HG02571 (cell line): ENCODE data around the gene CPO.

Experiments used
- ATAC-seq: cut with Tn5 transposase; IDR thresholded peaks from one replicate; pipeline ENCODE4 v1.9.1; 2021; ENCODE audit warnings: mild to moderate bottlenecking, moderate library complexity; ENCODE audit not compliant: unreplicated experiment

Gene CPO

DNA sequence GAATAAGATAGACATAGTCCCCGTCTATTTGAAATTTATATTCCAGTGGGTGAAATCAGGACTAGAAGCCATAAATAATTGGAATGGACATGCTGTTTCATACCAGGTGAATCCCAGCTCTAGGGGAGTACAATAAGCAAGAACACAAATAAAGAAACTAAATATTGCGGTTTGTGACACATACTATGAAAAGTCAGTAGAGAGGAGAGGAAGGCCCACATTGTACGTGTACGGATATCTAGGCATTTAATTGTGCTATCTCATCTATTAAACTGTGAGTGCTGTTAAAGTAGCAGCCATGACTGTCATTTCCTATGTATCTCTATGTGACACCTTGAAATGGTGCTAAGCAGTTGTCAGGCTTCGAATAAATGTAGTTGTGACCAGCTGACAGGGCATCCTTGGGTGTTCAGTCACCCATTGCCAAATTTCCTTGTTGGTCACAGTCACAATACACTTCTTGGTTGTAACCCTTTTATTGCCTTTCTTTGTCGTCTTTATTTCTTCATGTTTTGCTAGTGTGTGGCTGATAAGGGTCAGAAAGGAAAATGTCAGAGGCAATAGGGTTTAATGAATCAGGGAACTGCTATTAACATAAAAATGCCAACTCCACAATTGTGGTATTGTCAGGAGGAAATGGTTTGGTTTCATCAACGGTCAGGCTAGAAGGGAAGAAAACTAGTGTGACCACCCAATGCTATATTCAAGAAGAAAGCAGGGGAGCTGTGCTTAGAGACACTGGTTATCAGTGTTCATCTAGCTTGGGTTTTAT, 31.5 kb downstream of the CPO start:
- ATAC-seq = no peak

GRCh38 chr2:206971805-206972204, 32.5 kb downstream of the CPO start:
- ATAC-seq = no peak

DNA sequence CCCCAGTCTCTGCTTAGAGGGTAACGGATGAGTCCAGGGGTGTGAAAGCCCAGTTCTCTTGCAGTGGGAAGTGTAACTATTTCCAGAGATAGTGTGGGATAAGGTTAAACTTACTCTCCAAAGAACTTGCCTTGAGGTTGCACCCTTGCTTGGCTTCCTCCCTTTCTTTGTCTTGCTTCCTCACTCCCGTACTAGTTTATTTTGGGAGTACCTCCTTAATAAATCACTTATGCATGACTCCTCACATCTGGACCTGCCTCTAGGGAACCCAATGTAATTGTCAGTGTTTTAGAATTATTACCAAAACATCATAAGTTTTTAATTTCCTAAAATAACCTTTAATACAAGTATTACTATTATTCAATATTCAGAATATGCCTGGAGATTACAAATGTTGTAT, 35.2 kb downstream of the CPO start:
- no peak for ATAC-seq

- no peak for ATAC-seq
These were observed 39.4 kb downstream of the CPO start for GRCh38 chr2:206978746-206979145.

DNA sequence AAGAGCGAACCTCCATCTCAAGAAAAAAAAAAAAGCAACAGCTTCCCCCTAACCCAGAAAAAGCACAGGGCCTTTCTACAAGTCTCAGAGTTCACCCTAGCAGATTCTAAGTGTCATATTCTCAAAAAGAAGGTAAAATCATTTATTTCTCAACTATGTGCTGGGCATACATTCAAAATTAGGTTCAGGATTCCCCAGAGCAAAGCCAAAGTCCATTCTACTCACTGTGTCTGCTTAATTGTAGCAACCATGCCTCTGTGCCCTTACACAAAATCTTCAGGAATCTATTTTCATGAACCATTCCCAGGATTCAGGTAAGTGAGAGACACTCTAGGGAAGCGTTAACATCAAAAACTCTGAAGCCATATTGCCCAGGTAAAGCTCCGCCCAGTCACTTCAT, 40.0 kb downstream of the CPO start:
- ATAC-seq = no peak

GRCh38 chr2:206979922-206980321, 40.6 kb downstream of the CPO start:
- ATAC-seq = no peak

GRCh38 chr2:206980413-206980812, 41.1 kb downstream of the CPO start:
- no peak for ATAC-seq

DNA sequence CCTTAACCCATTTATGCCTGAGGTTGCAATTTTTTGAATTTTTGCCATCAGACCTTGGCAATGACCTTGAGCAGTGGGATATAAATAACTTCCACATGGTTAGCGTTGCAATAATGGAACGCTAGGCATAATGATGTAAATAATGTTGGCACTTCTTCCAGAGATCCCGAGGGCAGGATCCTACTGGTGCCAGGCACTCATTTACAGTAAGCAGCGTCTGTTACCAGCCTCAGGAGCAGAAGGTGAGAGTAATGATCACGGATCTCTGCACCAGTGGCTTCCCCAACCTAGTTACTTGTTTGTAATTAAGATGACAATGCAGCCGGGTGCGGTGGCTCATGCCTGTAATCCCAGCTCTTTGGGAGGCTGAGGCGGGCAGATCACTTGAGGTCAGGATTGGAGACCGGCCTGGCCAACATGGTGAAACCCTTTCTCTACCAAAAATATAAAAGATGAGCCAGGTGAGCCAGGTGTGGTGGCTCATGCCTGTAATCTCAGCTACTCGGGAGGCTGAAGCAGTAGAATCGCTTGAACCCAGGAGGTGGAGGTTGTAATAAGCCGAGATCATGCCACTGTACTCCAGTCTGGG, 41.9 kb downstream of the CPO start:
- ATAC-seq = no peak

GRCh38 chr2:206981739-206982340, 42.5 kb downstream of the CPO start:
- ATAC-seq = no peak

DNA sequence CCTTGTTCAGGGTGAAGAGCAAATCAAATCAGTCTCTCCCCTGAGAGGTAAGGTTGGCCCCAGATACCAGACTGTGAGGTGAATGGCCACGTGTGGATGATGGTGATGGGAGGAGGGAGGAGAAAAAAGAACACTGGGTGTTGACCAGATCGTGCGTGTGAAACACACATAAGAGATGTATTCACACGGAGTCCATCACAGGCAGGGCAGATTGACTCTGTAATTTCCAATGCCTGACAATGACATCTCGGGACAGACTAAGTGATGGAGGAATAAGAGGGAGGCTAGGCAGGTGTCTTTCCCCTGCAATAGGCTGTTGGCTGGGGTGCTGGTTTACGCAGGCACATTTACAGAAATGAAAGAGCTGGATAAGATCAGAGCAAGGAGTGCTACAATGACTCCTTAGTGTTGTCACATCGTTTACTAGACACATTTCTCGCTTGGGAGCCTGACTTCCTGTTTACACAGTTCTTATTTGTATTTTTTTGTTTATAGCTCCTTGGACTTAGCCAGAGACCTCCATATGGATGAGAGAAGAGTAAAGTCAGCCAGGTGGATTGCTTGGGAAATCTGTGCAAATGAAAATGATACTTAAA, 43.1 kb downstream of the CPO start:
- ATAC-seq = no peak

- ATAC-seq = no peak
These were observed 44.0 kb downstream of the CPO start for GRCh38 chr2:206983161-206983859.

DNA sequence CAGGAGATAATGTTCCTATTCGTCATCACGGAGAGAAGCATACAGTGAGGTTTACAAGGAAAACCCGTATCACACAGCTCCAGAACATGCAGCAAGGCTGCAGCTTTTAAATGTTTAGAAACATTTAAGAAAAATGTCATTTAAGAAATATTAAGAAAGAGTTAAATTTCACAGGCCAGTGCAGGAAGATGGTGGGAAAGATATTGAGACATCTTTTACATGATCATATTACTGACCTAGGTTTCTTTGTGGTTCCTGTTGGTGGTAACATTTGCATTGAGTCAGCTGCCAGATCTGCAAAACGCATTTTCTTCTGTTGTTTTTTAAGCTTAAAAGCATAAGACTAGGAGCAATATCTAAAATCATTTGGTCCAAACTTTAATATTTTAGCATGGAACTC, 44.9 kb downstream of the CPO start:
- ATAC-seq = no peak

DNA sequence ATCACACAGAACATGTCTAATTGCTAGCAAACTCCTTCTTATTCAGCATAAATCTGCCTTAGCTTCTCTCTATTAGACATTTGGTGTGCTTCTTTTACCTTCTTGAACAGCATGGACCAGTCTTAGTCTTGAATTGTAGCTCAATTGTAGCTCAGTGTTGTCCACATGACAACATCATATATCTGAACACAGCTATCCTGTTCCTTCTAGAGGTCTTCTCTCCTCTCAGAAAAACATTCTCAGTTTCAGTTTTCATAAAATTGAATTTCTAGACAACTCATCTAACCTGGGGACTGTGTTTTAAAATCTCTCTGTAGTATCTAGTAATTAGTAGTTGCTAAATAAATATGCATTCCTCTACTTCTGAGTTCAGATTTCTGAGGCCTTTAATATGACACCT, 47.6 kb downstream of the CPO start:
- no peak for ATAC-seq

- ATAC-seq = no peak
These were observed 48.5 kb downstream of the CPO start for GRCh38 chr2:206987810-206988209.

- ATAC-seq = no peak
These were observed 49.6 kb downstream of the CPO start for GRCh38 chr2:206988884-206989283.

DNA sequence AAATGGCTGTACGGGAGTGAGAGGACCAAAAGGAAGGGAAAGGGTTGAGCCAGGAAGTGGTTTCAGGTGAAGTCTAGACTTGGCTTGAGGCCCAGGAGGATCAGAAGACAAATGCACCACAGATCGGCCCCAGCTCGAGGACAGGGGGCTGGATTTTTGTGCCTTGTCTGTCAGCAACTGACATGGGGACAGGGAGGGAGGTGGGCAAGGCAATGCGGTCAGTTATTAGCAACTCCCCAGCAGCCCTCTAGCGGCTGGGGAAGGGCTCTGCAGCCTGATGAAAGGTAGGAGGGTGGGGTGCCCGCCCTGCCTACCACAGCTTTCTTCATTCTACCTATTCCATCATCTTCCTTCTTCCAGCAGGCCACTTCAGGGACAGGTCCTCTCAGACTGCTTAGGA, 50.0 kb downstream of the CPO start:
- peak; percentile 81 for ATAC-seq

DNA sequence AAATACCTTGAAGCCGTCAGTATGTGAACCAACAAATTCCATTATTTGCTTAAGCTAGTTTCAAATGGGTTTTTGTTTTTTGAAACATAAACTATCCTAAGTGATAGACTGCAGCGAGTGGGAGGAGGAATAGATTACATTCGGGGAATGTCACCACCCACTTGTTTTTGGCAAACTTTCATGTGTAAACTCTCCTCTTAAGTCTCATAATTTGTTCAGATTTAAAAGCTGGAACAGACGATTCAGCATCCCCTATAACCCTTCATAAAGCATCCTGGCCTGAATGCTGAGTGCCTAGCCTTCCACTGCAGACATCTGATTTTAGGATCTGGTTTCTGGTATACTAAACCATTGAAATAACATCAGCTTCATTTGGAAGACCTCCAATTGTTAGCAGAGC, 51.0 kb downstream of the CPO start:
- ATAC-seq = no peak

DNA sequence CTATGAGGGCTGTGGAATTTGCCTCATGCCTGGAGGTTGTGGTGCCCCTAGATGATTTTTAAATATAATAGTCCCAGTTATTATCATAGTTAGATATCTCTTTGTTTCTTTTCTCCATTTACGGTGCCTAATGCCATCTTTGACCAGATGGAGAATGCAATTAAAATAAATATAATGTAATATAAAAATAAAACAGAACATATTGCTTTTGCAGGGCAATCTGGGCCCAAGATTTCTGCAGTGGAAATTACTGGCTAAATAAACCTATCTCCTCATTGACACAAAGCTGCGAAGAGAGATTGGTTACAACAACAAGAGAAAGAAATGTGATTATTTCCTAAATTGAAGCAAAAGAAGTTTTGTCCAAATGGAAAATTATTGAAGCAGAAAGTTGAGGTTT, 51.8 kb downstream of the CPO start:
- no peak for ATAC-seq

- no peak for ATAC-seq
These were observed 54.1 kb downstream of the CPO start for GRCh38 chr2:206993396-206993911.

DNA sequence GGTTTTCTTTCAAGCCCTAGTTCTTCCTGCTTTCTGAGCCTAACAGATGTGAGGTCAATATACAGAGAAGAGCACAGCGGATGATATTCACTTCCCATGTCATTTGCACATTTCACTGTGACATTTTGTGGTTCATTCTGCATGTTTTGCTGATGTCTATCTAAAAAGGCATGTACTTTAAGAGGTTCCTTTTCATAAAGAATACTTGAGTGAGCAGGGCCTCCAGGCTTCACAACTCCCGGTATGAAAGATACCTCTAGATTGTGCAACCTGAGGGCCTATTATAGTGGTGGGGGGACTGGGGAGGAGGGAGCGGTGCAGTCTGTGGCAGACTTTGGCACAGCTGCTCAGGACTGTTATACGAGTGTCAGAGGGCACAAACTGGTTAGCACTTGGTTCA, 54.6 kb downstream of the CPO start:
- no peak for ATAC-seq

- no peak for ATAC-seq
These were observed 57.3 kb downstream of the CPO start for GRCh38 chr2:206996556-206997065.
